Left lung (tissue), 14 donors: ENCODE results near the gene FRMD1. TPM values are rescaled to one million over a fixed set of nuclear protein-coding genes. Genes with fewer than 3 reads are reported as not detected.

ENCODE experiments used
- ATAC-seq: fragments of 200-7000 bp; cut with Tn5 transposase; one replicate; pipeline ENCODE4 v1.9.1; 2020; ENCODE audit warnings: moderate library complexity
- DNase-seq, 4 donors: peaks; one replicate each; pipeline ENCODE4 v3.0.0-alpha.2; 2013 to 2020
- H3K27ac ChIP-seq, 2 donors: fragments of 200-600 bp; sonication (generic) in 1 of 2; one replicate each; pipeline versions ENCODE4 v1.5.0 to v1.8.0; 2020 to 2021
- H3K27me3 ChIP-seq, 2 donors: fragments of 200-600 bp; sonication (generic) in 1 of 2; one replicate each; pipeline versions ENCODE4 v1.5.0 to v1.8.0; 2020 to 2021
- H3K36me3 ChIP-seq, 2 donors: fragments of 200-600 bp; sonication (generic) in 1 of 2; one replicate each; pipeline versions ENCODE4 v1.5.0 to v1.8.0; 2020 to 2021
- H3K4me1 ChIP-seq, 2 donors: fragments of 200-600 bp; one replicate each; pipeline ENCODE4 v1.8.0; 2021
- H3K4me3 ChIP-seq, 2 donors: fragments of 200-600 bp; sonication (generic) in 1 of 2; one replicate each; pipeline versions ENCODE4 v1.5.0 to v1.8.0; 2020 to 2021; ENCODE audit warnings: mild to moderate bottlenecking in 1 of 2
- H3K9me3 ChIP-seq, 2 donors: fragments of 200-600 bp; sonication (generic) in 1 of 2; one replicate each; pipeline versions ENCODE4 v1.5.0 to v1.8.0; 2020 to 2021
- intact Hi-C, 2 donors: fragments of 100-400 bp; cut with DNase I; formaldehyde crosslinking; loops; one replicate each; pipeline versions ENCODE4 v1.11.2 to v1.14.2; 2022
- long read RNA-seq, 12 donors: library from polyadenylated mRNA in 2 of 12; unstranded in 2 of 12; transcript quantifications; one replicate each; pipeline ENCODE4 v2.0.0 and lab custom pipeline, GENCODE V29; 2019 to 2026
- polyA plus RNA-seq, 6 donors: library from polyadenylated mRNA; unstranded; fragments of 120-200 nt; gene quantifications; one replicate each; pipeline ENCODE4 v1.2.1, GENCODE V29; 2013; ENCODE audit not compliant: insufficient read length in 6 of 6
- total RNA-seq, 2 donors: library from RNA; stranded (reverse); fragmentation: NEBNext Ultra II Directional; extraction: Animal tissue kit (Norgen Biotek cat#: 25700); gene quantifications; one replicate each; pipeline ENCODE4 v1.2.1, GENCODE V29; 2021
- TF ChIP-seq, protein P1 (sequence below), 2 donors: fragments of 200-600 bp; sonication (generic) in 1 of 2; IDR thresholded peaks; one replicate each; pipeline versions ENCODE4 v1.5.0 to v1.8.0; 2021; ENCODE audit warnings: antibody characterized with exemption in 2 of 2
- donor health status: DM: no; HTN: yes; CAD: no.
- donor health status: DM: no; HTN: no; CAD: no.

FRMD1 gene
- total RNA-seq (not detected), polyA plus RNA-seq (1 to 10 TPM; 3.4 to 7.2 (median 6.0) TPM)
- long read RNA-seq, donor 1: 0 reads
- long read RNA-seq, donor 2: 0 reads
- long read RNA-seq, donor 3: 0 reads
- long read RNA-seq, donor 4: 0 reads
- long read RNA-seq, donor 5: 0 reads
- long read RNA-seq, donor 6: 0 reads
- long read RNA-seq, donor 7: 0 reads
- long read RNA-seq, donor 8: 0 reads
- long read RNA-seq, donor 9: 0 reads
- long read RNA-seq, donor 10: 0 reads
- long read RNA-seq, donor 11: 0 reads
- long read RNA-seq, donor 12: 0 reads

DNA sequence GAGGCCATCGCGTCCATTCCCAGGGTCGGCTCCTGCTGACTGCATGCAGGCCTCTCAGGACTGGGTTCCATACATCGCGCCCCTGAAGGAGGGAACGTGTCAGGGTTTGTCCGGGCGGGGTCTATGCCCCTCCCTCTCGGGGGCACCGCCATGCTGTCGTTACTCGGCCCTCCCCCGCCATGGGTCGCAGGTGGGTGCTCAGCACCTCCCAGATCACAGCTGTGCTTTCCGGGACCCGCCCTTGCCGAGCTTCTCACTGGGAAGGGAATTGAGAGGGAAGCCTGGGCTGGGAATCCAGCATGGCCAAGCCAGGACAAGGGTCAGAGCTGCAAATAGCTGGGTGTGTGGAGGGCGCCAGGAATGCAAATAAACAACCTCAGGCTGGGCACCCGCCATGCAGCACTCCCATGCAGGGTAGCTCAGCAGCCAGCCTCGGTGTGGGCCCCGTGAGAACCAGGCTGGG is at the start of gene FRMD1:
FRMD1 (minus strand) TSS at position 270 of the 463 bp plus-strand sequence; CDS start at position 152, 118 bp downstream.
- Histone ChIP-seq H3K27me3 (no peaks in the 10 kb centered on the region), H3K27ac (no peak within 1 kb of the TSS), H3K4me3 (no peak within 1 kb of the TSS), H3K4me1 (no peaks in the 10 kb centered on the region), H3K9me3 (no peaks in the 10 kb centered on the region), H3K36me3 (no peaks in the 10 kb centered on the region)
- intact Hi-C loops: no loop called here
- no peak for DNase-seq
- no peak for ATAC-seq
- TF ChIP-seq, protein P1, sequence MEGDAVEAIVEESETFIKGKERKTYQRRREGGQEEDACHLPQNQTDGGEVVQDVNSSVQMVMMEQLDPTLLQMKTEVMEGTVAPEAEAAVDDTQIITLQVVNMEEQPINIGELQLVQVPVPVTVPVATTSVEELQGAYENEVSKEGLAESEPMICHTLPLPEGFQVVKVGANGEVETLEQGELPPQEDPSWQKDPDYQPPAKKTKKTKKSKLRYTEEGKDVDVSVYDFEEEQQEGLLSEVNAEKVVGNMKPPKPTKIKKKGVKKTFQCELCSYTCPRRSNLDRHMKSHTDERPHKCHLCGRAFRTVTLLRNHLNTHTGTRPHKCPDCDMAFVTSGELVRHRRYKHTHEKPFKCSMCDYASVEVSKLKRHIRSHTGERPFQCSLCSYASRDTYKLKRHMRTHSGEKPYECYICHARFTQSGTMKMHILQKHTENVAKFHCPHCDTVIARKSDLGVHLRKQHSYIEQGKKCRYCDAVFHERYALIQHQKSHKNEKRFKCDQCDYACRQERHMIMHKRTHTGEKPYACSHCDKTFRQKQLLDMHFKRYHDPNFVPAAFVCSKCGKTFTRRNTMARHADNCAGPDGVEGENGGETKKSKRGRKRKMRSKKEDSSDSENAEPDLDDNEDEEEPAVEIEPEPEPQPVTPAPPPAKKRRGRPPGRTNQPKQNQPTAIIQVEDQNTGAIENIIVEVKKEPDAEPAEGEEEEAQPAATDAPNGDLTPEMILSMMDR (IDR thresholded peaks at IDR 0.05): no peak

DNA sequence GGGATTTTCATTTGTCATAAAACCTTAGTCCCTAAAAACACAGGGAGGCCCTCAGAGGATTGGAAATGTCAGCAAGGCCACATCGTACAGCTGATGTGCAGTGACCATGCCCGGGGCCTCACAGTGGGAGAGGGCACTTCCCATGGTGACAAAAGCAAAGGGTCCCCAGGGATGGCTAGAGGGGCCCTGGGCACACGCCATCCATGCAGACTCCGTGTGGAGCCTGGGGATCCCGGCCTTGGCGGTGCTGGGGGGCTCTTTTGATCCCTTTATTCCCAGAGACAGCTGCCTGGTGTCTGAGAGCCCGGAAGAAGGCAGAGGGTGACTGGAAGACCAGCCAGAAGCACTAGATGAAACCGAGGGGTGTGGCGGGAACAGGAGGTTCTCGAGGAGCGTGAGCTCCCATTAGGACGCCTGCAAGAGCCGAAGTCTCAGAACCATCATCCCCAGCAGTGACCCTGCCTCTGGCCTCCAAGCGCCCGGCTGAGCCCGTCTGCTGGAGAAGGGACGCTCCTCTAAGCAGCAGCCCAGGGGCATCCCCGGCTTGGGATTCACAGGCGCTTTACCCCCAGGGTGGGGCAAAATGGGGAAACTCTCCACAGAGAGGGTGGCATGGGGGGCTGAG is 49.1 kb upstream of the FRMD1 start:
- Histone ChIP-seq H3K4me3 (no peak overlapping the region), H3K27ac (no peak overlapping the region), H3K36me3 (no peaks in the 10 kb centered on the region), H3K27me3 (peaks cover 0 to 25% of the 10 kb centered on the region in 2 donors), H3K4me1 (peaks cover 0 to 4% of the 10 kb centered on the region in 2 donors), H3K9me3 (no peaks in the 10 kb centered on the region)
- intact Hi-C loops: no loop called here
- ATAC-seq (no peak), DNase-seq (no peak)
- TF ChIP-seq, protein P1 (IDR thresholded peaks at IDR 0.05): no peak

DNA sequence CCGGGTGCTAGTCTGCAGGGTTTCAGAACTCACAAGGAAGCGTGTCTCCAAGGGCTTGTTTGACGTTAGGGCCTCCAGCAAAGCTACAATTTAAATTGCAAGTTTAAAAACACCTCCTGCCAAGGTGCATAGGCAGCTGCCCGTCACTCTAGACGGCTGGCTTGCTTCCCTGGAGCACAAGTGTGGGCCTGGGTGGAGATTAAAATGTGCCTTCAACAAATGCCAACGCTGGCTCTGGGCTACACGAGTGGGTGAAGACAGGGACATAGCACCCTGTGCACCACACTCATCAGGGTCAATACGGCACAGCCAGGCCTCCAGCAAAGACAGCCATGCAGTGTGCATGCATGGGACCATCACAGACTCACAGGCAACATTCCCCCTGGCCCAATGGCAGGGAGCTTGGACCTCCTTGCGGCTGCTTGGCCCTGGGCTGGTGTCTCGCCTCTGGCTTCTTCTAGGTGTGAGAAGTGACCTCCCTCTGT is 48.4 kb upstream of the FRMD1 start:
- DNase-seq (no peak), ATAC-seq (no peak)
- Histone ChIP-seq H3K4me1 (peaks cover 0 to under 1% of the 10 kb centered on the region in 2 donors), H3K27me3 (peaks cover 0 to 18% of the 10 kb centered on the region in 2 donors), H3K27ac (no peak overlapping the region), H3K9me3 (no peaks in the 10 kb centered on the region), H3K4me3 (no peak overlapping the region), H3K36me3 (no peaks in the 10 kb centered on the region)
- intact Hi-C loops: no loop called here
- TF ChIP-seq, protein P1 (IDR thresholded peaks at IDR 0.05): no peak

DNA sequence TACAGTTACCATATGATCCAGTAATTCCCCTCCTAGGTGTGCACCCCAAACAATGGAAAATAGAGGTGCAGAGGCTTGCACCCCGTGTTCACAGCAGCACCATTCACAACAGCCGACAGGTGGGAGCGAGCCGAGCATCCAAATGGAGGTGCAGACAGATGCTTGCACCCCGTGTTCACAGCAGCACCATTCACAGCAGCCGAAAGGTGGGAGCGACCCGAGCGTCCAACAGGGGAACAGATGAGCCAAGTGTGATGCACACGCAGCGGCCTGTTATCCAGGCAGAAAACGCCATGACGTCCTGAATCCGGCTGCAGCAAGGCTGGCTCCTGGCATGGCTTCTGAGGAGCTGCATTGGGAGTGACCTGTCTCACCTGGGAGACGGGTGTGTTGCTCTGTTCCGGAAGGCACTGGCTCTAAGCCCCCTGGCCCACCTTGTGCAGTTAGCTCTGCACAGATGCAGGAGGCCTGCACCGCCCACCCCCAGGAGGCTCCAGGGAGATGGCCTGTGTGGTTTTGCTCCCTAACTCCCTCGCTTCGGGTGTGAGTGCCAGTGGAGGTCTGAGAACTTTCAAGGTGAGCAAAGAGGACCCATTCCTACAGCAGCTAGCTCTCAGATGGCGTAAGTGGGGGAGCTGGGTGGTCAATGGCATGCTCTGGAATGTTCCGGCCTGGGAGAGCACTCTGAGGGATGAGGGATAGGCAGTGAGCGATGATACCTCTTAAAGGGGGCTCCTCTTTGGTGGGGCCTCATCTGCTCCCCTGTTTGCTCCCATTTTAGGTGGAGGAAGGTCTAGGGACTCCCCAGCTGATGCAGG is 47.8 kb upstream of the FRMD1 start:
- TF ChIP-seq, protein P1 (IDR thresholded peaks at IDR 0.05): no peak
- intact Hi-C loops: no loop called here
- Histone ChIP-seq H3K27me3 (peaks cover 0 to 11% of the 10 kb centered on the region in 2 donors), H3K4me1 (no peaks in the 10 kb centered on the region), H3K9me3 (no peaks in the 10 kb centered on the region), H3K36me3 (no peaks in the 10 kb centered on the region), H3K4me3 (no peak overlapping the region), H3K27ac (no peak overlapping the region)
- DNase-seq (no peak), ATAC-seq (no peak)
